ENCODE data around the gene RUSC1.

RUSC1 gene

GRCh38 chr1:155352631-155353030 lies 31.9 kb downstream of the RUSC1 start:
- no peak overlapping the region for H3K4me3 ChIP-seq (replicated peaks in 1 of 2; ENCODE audit: low read depth in 2 of 2, low read length in 2 of 2)
- DNase-seq (ENCODE audit: low read depth in 2 of 2): no peak
- TF ChIP-seq, protein P1, sequence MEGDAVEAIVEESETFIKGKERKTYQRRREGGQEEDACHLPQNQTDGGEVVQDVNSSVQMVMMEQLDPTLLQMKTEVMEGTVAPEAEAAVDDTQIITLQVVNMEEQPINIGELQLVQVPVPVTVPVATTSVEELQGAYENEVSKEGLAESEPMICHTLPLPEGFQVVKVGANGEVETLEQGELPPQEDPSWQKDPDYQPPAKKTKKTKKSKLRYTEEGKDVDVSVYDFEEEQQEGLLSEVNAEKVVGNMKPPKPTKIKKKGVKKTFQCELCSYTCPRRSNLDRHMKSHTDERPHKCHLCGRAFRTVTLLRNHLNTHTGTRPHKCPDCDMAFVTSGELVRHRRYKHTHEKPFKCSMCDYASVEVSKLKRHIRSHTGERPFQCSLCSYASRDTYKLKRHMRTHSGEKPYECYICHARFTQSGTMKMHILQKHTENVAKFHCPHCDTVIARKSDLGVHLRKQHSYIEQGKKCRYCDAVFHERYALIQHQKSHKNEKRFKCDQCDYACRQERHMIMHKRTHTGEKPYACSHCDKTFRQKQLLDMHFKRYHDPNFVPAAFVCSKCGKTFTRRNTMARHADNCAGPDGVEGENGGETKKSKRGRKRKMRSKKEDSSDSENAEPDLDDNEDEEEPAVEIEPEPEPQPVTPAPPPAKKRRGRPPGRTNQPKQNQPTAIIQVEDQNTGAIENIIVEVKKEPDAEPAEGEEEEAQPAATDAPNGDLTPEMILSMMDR (IDR thresholded peaks at IDR 0.05; ENCODE audit: low read depth, low read length): no peak

DNA sequence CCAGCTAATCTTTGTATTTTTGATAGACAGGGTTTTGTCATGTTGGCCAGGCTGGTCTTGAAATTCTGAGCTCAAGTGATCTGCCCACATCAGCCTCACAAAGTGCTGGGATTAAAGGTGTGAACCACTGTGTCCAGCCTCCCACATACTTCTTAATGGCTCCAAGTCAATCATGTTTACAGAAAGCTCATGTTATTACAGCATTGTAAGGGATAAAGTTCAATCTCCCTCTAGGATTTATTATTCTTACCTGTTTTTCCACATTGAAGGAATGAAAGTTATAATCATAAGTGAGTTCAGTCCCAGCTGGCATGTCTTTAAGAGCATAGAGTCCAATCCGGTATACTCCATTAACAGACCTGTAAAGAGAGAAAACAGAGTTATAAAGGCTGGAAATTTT lies 39.4 kb downstream of the RUSC1 start:
- DNase-seq (ENCODE audit: low read depth in 2 of 2): no peak
- TF ChIP-seq, protein P1 (IDR thresholded peaks at IDR 0.05; ENCODE audit: low read depth, low read length): no peak
- no peak overlapping the region for H3K4me3 ChIP-seq (replicated peaks in 1 of 2; ENCODE audit: low read depth in 2 of 2, low read length in 2 of 2)

- peak overlapping the region in 1 of 2 donors; percentile 8 for H3K4me3 ChIP-seq (replicated peaks in 1 of 2; ENCODE audit: low read depth in 2 of 2, low read length in 2 of 2)
- peak in 1 of 2 donors; percentile 67 for DNase-seq (ENCODE audit: low read depth in 2 of 2)
- TF ChIP-seq, protein P1 (IDR thresholded peaks at IDR 0.05; ENCODE audit: low read depth, low read length): no peak
These were observed 58.5 kb downstream of the RUSC1 start for GRCh38 chr1:155379180-155379579.

DNA sequence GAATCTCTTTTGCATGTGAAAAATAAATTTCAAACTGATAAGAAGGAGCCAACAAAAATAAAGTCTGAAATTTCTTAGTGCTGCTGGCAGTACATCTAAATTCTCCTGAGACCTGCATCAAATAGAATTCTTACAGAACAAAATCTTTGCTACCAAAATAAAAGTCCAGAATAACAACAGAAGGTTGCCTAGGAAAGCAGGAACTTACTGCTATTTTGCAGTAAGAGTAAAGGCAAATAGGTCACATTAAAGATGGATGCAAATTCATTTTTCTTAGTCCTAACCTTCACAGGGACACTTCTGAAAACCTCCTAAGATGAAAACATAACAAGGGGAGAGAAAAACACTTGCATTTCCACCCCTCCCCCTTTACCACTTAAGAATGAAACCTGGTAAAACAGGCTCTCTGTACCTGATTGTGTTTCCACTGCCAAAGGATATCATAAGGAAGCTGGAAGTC lies 59.0 kb downstream of the RUSC1 start:
- H3K4me3 ChIP-seq (replicated peaks in 1 of 2; ENCODE audit: low read depth in 2 of 2, low read length in 2 of 2): no peak overlapping the region
- TF ChIP-seq, protein P1 (IDR thresholded peaks at IDR 0.05; ENCODE audit: low read depth, low read length): no peak
- DNase-seq (ENCODE audit: low read depth in 2 of 2): peak; percentile 93 to 94

All from cardiac fibroblast (primary cell).